ENCODE results near the gene PPM1K. TPM values are rescaled to one million over a fixed set of nuclear protein-coding genes. Genes with fewer than 3 reads are reported as not detected.

Gene PPM1K
- total and polyA plus RNA-seq, 9 of the 15 experiments (the other 6 are each of a cell fraction or from before 2014, with no cell fraction given): 8.2 to 18.0 (median 10.5) TPM

DNA sequence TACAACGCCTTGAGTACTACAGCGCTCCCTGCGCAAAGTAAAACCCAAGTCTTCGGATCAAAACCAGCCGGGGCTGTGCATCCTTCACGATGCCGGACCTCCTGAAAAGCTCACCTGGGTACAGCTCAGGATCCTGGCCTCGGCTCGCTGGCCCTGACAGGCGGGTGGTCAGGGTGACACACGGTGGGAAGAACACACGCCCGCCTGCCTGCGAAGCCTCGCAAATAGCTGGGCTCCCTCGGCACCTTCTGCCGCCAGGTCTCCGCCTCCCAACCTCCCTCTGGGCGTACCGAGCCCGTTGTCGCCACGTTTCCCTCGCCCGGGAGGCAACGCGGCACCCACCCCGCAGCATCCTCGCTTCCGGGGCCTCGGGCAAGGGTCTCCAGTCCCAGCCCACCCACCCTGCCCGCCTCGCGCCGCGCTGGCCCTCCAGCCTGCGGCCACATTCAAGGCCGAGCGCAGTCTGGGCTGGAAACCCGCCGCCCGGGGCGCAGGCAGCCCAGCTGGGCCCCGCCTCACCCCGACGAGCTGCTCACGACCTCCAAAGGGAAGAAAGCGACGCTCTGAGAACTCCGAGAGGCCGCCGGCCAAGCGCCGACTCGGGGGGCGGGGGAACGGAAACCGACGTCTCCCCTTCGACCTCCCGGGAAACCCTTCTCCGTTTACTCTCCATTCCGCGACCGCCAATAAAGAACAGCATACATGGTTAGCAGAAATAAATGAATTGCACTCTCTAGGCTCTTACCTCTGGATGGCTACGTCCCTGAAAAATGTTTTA is 511 bp downstream of the PPM1K start (continued):
- no peak for TF ChIP-seq PHF20 (IDR thresholded peaks at IDR 0.05; ENCODE audit: partially characterized antibody)
- peak in 1 of 3 experiments; percentile 14 for TF ChIP-seq YY1 (IDR thresholded peaks at IDR 0.05; ENCODE audit: borderline replicate concordance in 1 of 3, control insufficient read depth in 1 of 3, extremely low read depth in 1 of 3, insufficient read depth in 3 of 3, insufficient read length in 1 of 3, insufficient replicate concordance in 2 of 3, low read depth in 1 of 3, low read length in 2 of 3)
- no peak for TF ChIP-seq RCOR1 (IDR thresholded peaks at IDR 0.05; ENCODE audit: borderline replicate concordance in 1 of 2, low read depth in 2 of 2, low read length in 2 of 2)
- no peak for TF ChIP-seq GATAD2B (IDR thresholded peaks at IDR 0.05; ENCODE audit: borderline replicate concordance)
- TF ChIP-seq CHD1 (IDR thresholded peaks at IDR 0.05; ENCODE audit: low read length): peak; percentile 68
- TF ChIP-seq, protein P1, sequence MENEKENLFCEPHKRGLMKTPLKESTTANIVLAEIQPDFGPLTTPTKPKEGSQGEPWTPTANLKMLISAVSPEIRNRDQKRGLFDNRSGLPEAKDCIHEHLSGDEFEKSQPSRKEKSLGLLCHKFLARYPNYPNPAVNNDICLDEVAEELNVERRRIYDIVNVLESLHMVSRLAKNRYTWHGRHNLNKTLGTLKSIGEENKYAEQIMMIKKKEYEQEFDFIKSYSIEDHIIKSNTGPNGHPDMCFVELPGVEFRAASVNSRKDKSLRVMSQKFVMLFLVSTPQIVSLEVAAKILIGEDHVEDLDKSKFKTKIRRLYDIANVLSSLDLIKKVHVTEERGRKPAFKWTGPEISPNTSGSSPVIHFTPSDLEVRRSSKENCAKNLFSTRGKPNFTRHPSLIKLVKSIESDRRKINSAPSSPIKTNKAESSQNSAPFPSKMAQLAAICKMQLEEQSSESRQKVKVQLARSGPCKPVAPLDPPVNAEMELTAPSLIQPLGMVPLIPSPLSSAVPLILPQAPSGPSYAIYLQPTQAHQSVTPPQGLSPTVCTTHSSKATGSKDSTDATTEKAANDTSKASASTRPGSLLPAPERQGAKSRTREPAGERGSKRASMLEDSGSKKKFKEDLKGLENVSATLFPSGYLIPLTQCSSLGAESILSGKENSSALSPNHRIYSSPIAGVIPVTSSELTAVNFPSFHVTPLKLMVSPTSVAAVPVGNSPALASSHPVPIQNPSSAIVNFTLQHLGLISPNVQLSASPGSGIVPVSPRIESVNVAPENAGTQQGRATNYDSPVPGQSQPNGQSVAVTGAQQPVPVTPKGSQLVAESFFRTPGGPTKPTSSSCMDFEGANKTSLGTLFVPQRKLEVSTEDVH (IDR thresholded peaks at IDR 0.05; ENCODE audit: low read depth, partially characterized antibody): no peak
- no peak for TF ChIP-seq ZNF592 (IDR thresholded peaks at IDR 0.05)
- no peak for TF ChIP-seq ATF3 (IDR thresholded peaks at IDR 0.05)
- no peak for TF ChIP-seq ATF3 (CRISPR knock-in tag; conservative IDR thresholded peaks at IDR 0.05)
- no peak; a peak in 1 of 4 replicates for TF ChIP-seq HDAC1 (IDR thresholded peaks at IDR 0.05)
- no peak for TF ChIP-seq BDP1 (IDR thresholded peaks at IDR 0.05; ENCODE audit: insufficient read depth, insufficient read length)
- TF ChIP-seq ZNF121 (CRISPR knock-in tag; conservative IDR thresholded peaks at IDR 0.05): no peak
- no peak for TF ChIP-seq ZNF717 (CRISPR knock-in tag; IDR thresholded peaks at IDR 0.05)
